Mesenchymal stem cell (in vitro differentiated cells and primary cell): ENCODE results near the gene SRSF4.

Experiments used
- DNase-seq: peaks from one replicate; pipeline ENCODE4 v3.0.0-alpha.2; 2013
- H2AFZ ChIP-seq: one replicate; pipeline ENCODE4 v1.6.1; 2013; ENCODE audit warnings: low read depth, mild to moderate bottlenecking, control low read depth, inconsistent platforms, low read length, moderate library complexity
- H2AK5ac ChIP-seq: 2 replicates; pipeline ENCODE4 v1.6.1; 2013; ENCODE audit warnings: low read length, moderate library complexity, mild to moderate bottlenecking, inconsistent platforms; ENCODE audit not compliant: severe bottlenecking
- H2BK120ac ChIP-seq: one replicate; pipeline ENCODE4 v1.6.1; 2013; ENCODE audit warnings: low read depth, mild to moderate bottlenecking, inconsistent platforms, low read length, moderate library complexity
- H2BK12ac ChIP-seq, 2 experiments: one replicate each; pipeline ENCODE4 v1.6.1; 2013; ENCODE audit warnings: inconsistent platforms in 2 of 2, low read length in 2 of 2, mild to moderate bottlenecking in 2 of 2, moderate library complexity in 2 of 2, control low read depth in 1 of 2
- H2BK15ac ChIP-seq: one replicate; pipeline ENCODE4 v1.6.1; 2013; ENCODE audit warnings: mild to moderate bottlenecking, low read depth, inconsistent platforms; ENCODE audit not compliant: poor library complexity, severe bottlenecking
- H2BK5ac ChIP-seq: 2 replicates; pipeline ENCODE4 v1.6.1; 2013; ENCODE audit warnings: low read depth, mild to moderate bottlenecking, low read length, control low read depth, inconsistent platforms; ENCODE audit not compliant: poor library complexity, severe bottlenecking
- H3K14ac ChIP-seq, 2 experiments: one replicate each; pipeline ENCODE4 v1.6.1; 2013; ENCODE audit warnings: inconsistent platforms in 2 of 2, low read length in 2 of 2, control low read depth in 1 of 2, mild to moderate bottlenecking in 1 of 2, moderate library complexity in 1 of 2
- H3K18ac ChIP-seq, 2 experiments: one replicate each; pipeline ENCODE4 v1.6.1; 2013; ENCODE audit warnings: inconsistent platforms in 2 of 2, low read length in 2 of 2, control low read depth in 1 of 2, low read depth in 1 of 2, mild to moderate bottlenecking in 1 of 2
- H3K23ac ChIP-seq, 2 experiments: one replicate each; pipeline ENCODE4 v1.6.1; 2013; ENCODE audit warnings: inconsistent platforms in 2 of 2, low read length in 2 of 2, mild to moderate bottlenecking in 2 of 2, moderate library complexity in 2 of 2, control low read depth in 1 of 2
- H3K27ac ChIP-seq: 2 replicates; pipeline ENCODE4 v1.5.1; 2013; ENCODE audit warnings: mild to moderate bottlenecking, moderate library complexity, low read length, control low read depth, inconsistent platforms; ENCODE audit not compliant: poor library complexity, severe bottlenecking
- H3K27me3 ChIP-seq, 2 experiments: 2 replicates each; pipeline versions ENCODE4 v1.6.1 to v1.7.0; 2013; ENCODE audit warnings: low read length in 2 of 2, mild to moderate bottlenecking in 2 of 2, moderate library complexity in 2 of 2, control low read depth in 1 of 2, inconsistent platforms in 1 of 2; ENCODE audit not compliant: control insufficient read depth in 1 of 2, insufficient read depth in 1 of 2
- H3K36me3 ChIP-seq, 2 experiments: 2 replicates each; pipeline versions ENCODE4 v1.6.1 to v1.7.0; 2013; ENCODE audit warnings: low read length in 2 of 2, control low read depth in 1 of 2, inconsistent platforms in 1 of 2, low read depth in 1 of 2, mild to moderate bottlenecking in 1 of 2; ENCODE audit not compliant: insufficient read depth in 2 of 2, control insufficient read depth in 1 of 2
- H3K4ac ChIP-seq, 2 experiments: one replicate each; pipeline ENCODE4 v1.6.1; 2013; ENCODE audit warnings: inconsistent platforms in 2 of 2, low read length in 2 of 2, mild to moderate bottlenecking in 2 of 2, moderate library complexity in 2 of 2, control low read depth in 1 of 2, low read depth in 1 of 2
- H3K4me1 ChIP-seq: 2 replicates; pipeline ENCODE4 v1.6.1; 2013; ENCODE audit warnings: low read depth, low read length, control low read depth; ENCODE audit not compliant: control insufficient read depth, insufficient read depth
- H3K4me2 ChIP-seq: 2 replicates; pipeline ENCODE4 v1.6.1; 2013; ENCODE audit warnings: low read length, mild to moderate bottlenecking, inconsistent platforms; ENCODE audit not compliant: poor library complexity, severe bottlenecking
- H3K4me3 ChIP-seq, 2 experiments: 2 replicates each; pipeline versions ENCODE4 v1.5.1 to v1.7.0; 2013; ENCODE audit warnings: low read length in 2 of 2, mild to moderate bottlenecking in 2 of 2, control low read depth in 1 of 2, low read depth in 1 of 2; ENCODE audit not compliant: insufficient read depth in 1 of 2
- H3K79me1 ChIP-seq: replicated peaks from 2 replicates; pipeline ENCODE4 v1.6.1; 2013; ENCODE audit warnings: mild to moderate bottlenecking, control low read depth, low read length, inconsistent platforms; ENCODE audit not compliant: poor library complexity, severe bottlenecking
- H3K9ac ChIP-seq: 2 replicates; pipeline ENCODE4 v1.7.0; 2013; ENCODE audit warnings: mild to moderate bottlenecking, low read length, moderate library complexity
- H3K9me3 ChIP-seq: 2 replicates; pipeline ENCODE4 v1.7.0; 2013; ENCODE audit warnings: mild to moderate bottlenecking, low read length; ENCODE audit not compliant: control insufficient read depth
- H4K8ac ChIP-seq: one replicate; pipeline ENCODE4 v1.6.1; 2013; ENCODE audit warnings: inconsistent platforms, mild to moderate bottlenecking, low read length, moderate library complexity
- H4K91ac ChIP-seq: one replicate; pipeline ENCODE4 v1.6.1; 2013; ENCODE audit warnings: mild to moderate bottlenecking, low read length, inconsistent platforms
- WGBS: methylation state at CpG from one replicate; pipeline ENCODE4 v1.1.7; 2013; ENCODE audit warnings: mixed read lengths; 5-methylcytosine and 5-hydroxymethylcytosine counted together

SRSF4 gene

DNA sequence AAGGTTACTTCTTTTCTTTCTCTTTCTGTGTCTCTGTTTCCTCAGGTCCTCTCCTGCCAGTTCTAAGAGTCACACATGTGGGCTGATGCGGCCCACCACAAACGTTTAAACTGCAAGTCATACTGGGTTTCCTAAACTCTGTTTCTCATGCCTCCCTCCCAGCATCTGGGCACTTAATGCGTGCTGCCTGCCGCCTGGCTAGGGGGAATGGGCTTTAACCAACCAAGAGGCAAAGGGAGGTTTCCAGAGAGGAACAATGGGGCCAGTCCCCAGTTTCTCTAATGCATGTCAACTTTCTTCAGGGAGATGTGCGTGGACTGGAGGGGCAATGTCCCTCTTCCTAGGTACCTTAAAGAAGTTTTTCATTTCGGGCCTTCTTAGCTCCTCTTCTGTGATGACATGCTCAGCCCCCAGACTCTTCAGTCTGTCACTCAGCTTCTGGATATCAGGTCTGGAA is 19.9 kb upstream of the SRSF4 start:
- Histone ChIP-seq H3K4me3 (no peak overlapping the region), H3K4ac (no peak overlapping the region), H3K79me1 (peaks cover 4% of the 10 kb centered on the region), H3K27me3 (no peaks in the 10 kb centered on the region), H4K8ac (peak overlapping the region; percentile 86), H3K9ac (peak overlapping the region; percentile 77), H3K9me3 (no peaks in the 10 kb centered on the region), H2AFZ (no peak overlapping the region), H4K91ac (no peak overlapping the region), H3K4me2 (no peak overlapping the region), H3K4me1 (peaks cover 7% of the 10 kb centered on the region), H2BK120ac (peak overlapping the region; percentile 54), H3K23ac (no peak overlapping the region), H3K14ac (no peak overlapping the region), H3K27ac (no peak overlapping the region), H2BK5ac (no peak overlapping the region), H3K18ac (no peak overlapping the region), H2BK15ac (no peak overlapping the region), H3K36me3 (peaks cover 47 to 70% of the 10 kb centered on the region in 2 experiments), H2BK12ac (peak overlapping the region in 1 of 2 experiments; percentile 65), H2AK5ac (no peak overlapping the region)
- 89% methylated on average over 6 of the region's 6 CpGs for WGBS
- DNase-seq, result no peak

- H3K27me3 ChIP-seq, result no peaks in the 10 kb centered on the region
- peak; percentile 42 for DNase-seq
- no peak overlapping the region for H3K18ac ChIP-seq
- no peak overlapping the region for H3K14ac ChIP-seq
- H3K4me3 ChIP-seq, result no peak overlapping the region
- H3K36me3 ChIP-seq, result peaks cover 44 to 64% of the 10 kb centered on the region in 2 experiments
- no peak overlapping the region for H3K23ac ChIP-seq
- WGBS, result 76% methylated on average over 5 of the region's 5 CpGs
- no peak overlapping the region for H4K91ac ChIP-seq
- H2AFZ ChIP-seq, result no peak overlapping the region
- H3K4ac ChIP-seq, result no peak overlapping the region
- no peak overlapping the region for H2BK15ac ChIP-seq
- H2BK120ac ChIP-seq, result peak overlapping the region; percentile 54
- no peak overlapping the region for H3K4me2 ChIP-seq
- no peak overlapping the region for H2BK5ac ChIP-seq
- peak overlapping the region; percentile 77 for H3K9ac ChIP-seq
- no peak overlapping the region for H2AK5ac ChIP-seq
- H2BK12ac ChIP-seq, result no peak overlapping the region
- no peak overlapping the region for H4K8ac ChIP-seq
- H3K79me1 ChIP-seq, result peaks cover 4% of the 10 kb centered on the region
- H3K27ac ChIP-seq, result no peak overlapping the region
- H3K4me1 ChIP-seq, result peaks cover 7% of the 10 kb centered on the region
- no peaks in the 10 kb centered on the region for H3K9me3 ChIP-seq
These were observed 19.4 kb upstream of the SRSF4 start for GRCh38 chr1:29200906-29201594.

- H2BK12ac ChIP-seq, result no peak overlapping the region
- no peak overlapping the region for H3K4ac ChIP-seq
- no peak overlapping the region for H4K8ac ChIP-seq
- no peak overlapping the region for H3K9ac ChIP-seq
- no peak overlapping the region for H2BK15ac ChIP-seq
- peaks cover 4% of the 10 kb centered on the region for H3K79me1 ChIP-seq
- H3K27me3 ChIP-seq, result no peaks in the 10 kb centered on the region
- no peak overlapping the region for H3K18ac ChIP-seq
- no peak for DNase-seq
- 91% methylated on average over 12 of the region's 12 CpGs for WGBS
- no peak overlapping the region for H3K4me3 ChIP-seq
- peaks cover 9% of the 10 kb centered on the region for H3K4me1 ChIP-seq
- no peak overlapping the region for H3K4me2 ChIP-seq
- no peak overlapping the region for H2BK120ac ChIP-seq
- no peak overlapping the region for H2AK5ac ChIP-seq
- H3K36me3 ChIP-seq, result peaks cover 53 to 72% of the 10 kb centered on the region in 2 experiments
- no peak overlapping the region for H3K14ac ChIP-seq
- no peak overlapping the region for H2BK5ac ChIP-seq
- no peak overlapping the region for H3K23ac ChIP-seq
- no peaks in the 10 kb centered on the region for H3K9me3 ChIP-seq
- no peak overlapping the region for H3K27ac ChIP-seq
- H4K91ac ChIP-seq, result no peak overlapping the region
- H2AFZ ChIP-seq, result no peak overlapping the region
These were observed 16.3 kb upstream of the SRSF4 start for GRCh38 chr1:29197993-29198392.

- WGBS, result 92% methylated on average over 2 of the region's 2 CpGs
- H4K91ac ChIP-seq, result no peak overlapping the region
- peak; percentile 61 for DNase-seq
- H3K4me1 ChIP-seq, result peaks cover 9% of the 10 kb centered on the region
- H3K23ac ChIP-seq, result no peak overlapping the region
- H3K4me2 ChIP-seq, result no peak overlapping the region
- H3K14ac ChIP-seq, result no peak overlapping the region
- H3K18ac ChIP-seq, result no peak overlapping the region
- no peak overlapping the region for H3K4ac ChIP-seq
- no peak overlapping the region for H4K8ac ChIP-seq
- H3K36me3 ChIP-seq, result peaks cover 55 to 74% of the 10 kb centered on the region in 2 experiments
- no peaks in the 10 kb centered on the region for H3K9me3 ChIP-seq
- H2BK12ac ChIP-seq, result no peak overlapping the region
- no peak overlapping the region for H2BK120ac ChIP-seq
- H3K27me3 ChIP-seq, result no peaks in the 10 kb centered on the region
- H3K27ac ChIP-seq, result no peak overlapping the region
- no peak overlapping the region for H2BK5ac ChIP-seq
- H3K79me1 ChIP-seq, result peaks cover 4% of the 10 kb centered on the region
- H3K9ac ChIP-seq, result peak overlapping the region; percentile 47
- no peak overlapping the region for H3K4me3 ChIP-seq
- H2AFZ ChIP-seq, result no peak overlapping the region
- H2AK5ac ChIP-seq, result no peak overlapping the region
- no peak overlapping the region for H2BK15ac ChIP-seq
These were observed 15.9 kb upstream of the SRSF4 start for GRCh38 chr1:29197590-29197924.
